Spinal cord (tissue), 10 donors: ENCODE measurements around the gene CRX. TPM values are rescaled to one million over a fixed set of nuclear protein-coding genes. Genes with fewer than 3 reads are reported as not detected.
A peak's percentile ranks its signal among the peaks of the same experiment; 100 is the strongest.
"Not testable (repeated sequence)": the region's sequence is repeated elsewhere in the genome, so short reads cannot be mapped to it uniquely, and the experiment has no call there.

ENCODE experiments used
- DNase-seq, 6 donors: peaks; one replicate each; pipeline versions ENCODE4 v3.0.0 to v3.0.0-alpha.2; 2013 to 2015; ENCODE audit warnings: low spot score in 6 of 6, low read depth in 4 of 6
- H3K27ac ChIP-seq: one replicate; pipeline ENCODE4 v1.5.1; 2013; ENCODE audit warnings: low read depth, low read length, control low read depth
- H3K27me3 ChIP-seq: one replicate; pipeline ENCODE4 v1.6.1; 2013; ENCODE audit warnings: low read length; ENCODE audit not compliant: control insufficient read depth, insufficient read depth
- H3K36me3 ChIP-seq: one replicate; pipeline ENCODE4 v1.6.1; 2013; ENCODE audit warnings: low read length; ENCODE audit not compliant: control insufficient read depth, insufficient read depth
- H3K4me1 ChIP-seq: one replicate; pipeline ENCODE4 v1.6.1; 2013; ENCODE audit warnings: low read length; ENCODE audit not compliant: control insufficient read depth, insufficient read depth
- H3K4me3 ChIP-seq: one replicate; pipeline ENCODE4 v1.5.1; 2013; ENCODE audit warnings: low read depth, low read length, control low read depth
- H3K9me3 ChIP-seq: one replicate; pipeline ENCODE4 v1.6.1; 2013; ENCODE audit warnings: low read length; ENCODE audit not compliant: control insufficient read depth, insufficient read depth
- WGBS: methylation state at CpG from one replicate; pipeline ENCODE4 v1.1.5; 2013; ENCODE audit warnings: missing lambda C conversion rate; ENCODE audit not compliant: insufficient coverage; 5-methylcytosine and 5-hydroxymethylcytosine counted together
- polyA plus RNA-seq, 2 donors: library from polyadenylated mRNA; unstranded; fragments of 120-200 nt; gene quantifications; one replicate each; pipeline ENCODE4 v1.2.1, GENCODE V29; 2013; ENCODE audit not compliant: insufficient read length in 2 of 2
- total RNA-seq, 2 donors: library from RNA; depleted of rRNA in 1 of 2; stranded (reverse); fragments of 120-200 nt in 1 of 2; fragments of >200 nt in 1 of 2; gene quantifications; one replicate each; pipeline versions ENCODE4 v1.2.3 to v1.2.4, GENCODE V29; 2013 to 2014
- donor health status: healthy.

The CRX gene
- total and polyA plus RNA-seq, 4 donors, result 0.17 to 0.18 TPM; not detected in 2

DNA sequence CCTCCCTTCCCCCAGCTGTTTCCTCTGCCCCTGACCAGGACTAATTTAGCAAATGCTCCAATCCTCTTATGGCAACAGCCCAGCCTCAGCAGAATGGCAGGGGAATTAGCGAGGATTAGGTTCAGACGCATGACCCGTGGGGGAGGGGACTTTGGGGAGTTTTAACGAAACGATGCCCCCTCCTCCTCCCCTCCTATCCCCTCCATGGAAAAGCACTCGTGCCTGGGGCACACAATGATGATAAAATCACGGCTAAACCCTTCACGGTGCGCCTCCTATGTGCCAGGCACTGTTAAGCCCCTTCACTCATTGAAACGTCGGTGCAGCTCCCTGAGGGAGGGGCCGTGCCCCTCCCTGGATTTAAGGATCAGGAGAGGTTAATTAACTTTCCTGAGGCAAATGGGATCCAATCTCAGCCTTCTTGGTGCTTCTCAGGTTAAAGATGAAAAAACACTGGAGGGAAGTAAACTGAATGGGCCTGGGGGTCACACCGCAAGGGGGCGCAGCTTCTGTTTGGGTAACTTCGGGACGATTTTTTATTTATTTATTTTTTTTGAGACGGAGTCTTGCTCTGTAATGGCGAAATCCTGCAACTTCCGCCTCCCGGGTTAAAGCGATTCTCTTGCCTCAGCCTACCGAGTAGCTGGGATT lies 27.2 kb downstream of the CRX start:
- H3K27ac ChIP-seq, result no peak overlapping the region
- DNase-seq, result peak in 1 of 6 donors; percentile 7
- H3K36me3 ChIP-seq, result no peaks in the 10 kb centered on the region
- 0% methylated on average over 14 of the region's 22 CpGs for WGBS
- H3K27me3 ChIP-seq, result peaks cover 18% of the 10 kb centered on the region
- H3K4me3 ChIP-seq, result no peak overlapping the region
- H3K4me1 ChIP-seq, result no peaks in the 10 kb centered on the region
- no peaks in the 10 kb centered on the region for H3K9me3 ChIP-seq

DNA sequence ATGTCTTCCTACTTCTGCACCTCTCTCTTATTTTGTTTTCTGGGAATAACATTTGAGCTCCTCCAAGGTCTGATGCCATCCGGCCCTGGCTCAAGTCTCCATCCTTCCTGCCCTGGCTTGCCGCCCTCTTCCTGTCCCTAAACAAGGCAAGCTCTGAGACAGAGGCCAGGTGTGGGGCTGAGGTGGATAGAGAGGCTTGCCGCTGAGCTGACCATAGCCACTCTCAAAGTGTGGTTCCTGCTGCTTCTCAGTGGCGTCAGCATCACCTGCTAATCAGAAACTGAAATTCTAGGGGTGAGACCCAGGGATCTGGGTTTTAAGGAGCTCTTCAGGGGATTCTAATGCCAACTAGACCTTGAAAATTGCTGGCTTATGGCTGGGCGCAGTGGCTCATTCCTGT lies 31.3 kb downstream of the CRX start:
- 86% methylated on average over 5 of the region's 5 CpGs for WGBS
- no peak overlapping the region for H3K27ac ChIP-seq
- DNase-seq, result no peak

DNA sequence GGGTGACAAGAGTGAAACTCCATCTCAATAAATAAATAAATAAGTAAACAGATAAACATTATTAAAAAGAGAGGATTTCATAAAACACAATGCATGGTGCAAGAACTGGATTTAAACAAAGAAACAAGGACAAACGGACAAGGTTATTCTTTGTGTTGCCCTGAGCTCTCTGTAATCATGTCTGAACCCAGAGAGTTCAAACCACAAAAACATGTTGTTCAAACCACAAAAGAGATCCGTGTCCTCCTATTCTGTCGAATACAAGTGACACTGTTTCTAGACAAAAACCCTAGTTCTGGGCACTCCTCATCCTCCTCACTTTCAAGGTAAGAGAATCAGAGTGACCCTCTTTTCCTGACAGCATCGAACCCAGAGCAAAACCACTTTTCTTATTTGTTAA lies 32.7 kb downstream of the CRX start:
- Histone ChIP-seq H3K27me3 (peaks cover 5% of the 10 kb centered on the region), H3K9me3 (no peaks in the 10 kb centered on the region)
- 67% methylated on average over 3 of the region's 4 CpGs for WGBS

More for the DNA sequence above, 31.3 kb downstream of the CRX start:
- Histone ChIP-seq H3K36me3 (no peaks in the 10 kb centered on the region), H3K27me3 (peaks cover 18% of the 10 kb centered on the region), H3K9me3 (no peaks in the 10 kb centered on the region), H3K4me3 (no peak overlapping the region), H3K4me1 (no peaks in the 10 kb centered on the region)

DNA sequence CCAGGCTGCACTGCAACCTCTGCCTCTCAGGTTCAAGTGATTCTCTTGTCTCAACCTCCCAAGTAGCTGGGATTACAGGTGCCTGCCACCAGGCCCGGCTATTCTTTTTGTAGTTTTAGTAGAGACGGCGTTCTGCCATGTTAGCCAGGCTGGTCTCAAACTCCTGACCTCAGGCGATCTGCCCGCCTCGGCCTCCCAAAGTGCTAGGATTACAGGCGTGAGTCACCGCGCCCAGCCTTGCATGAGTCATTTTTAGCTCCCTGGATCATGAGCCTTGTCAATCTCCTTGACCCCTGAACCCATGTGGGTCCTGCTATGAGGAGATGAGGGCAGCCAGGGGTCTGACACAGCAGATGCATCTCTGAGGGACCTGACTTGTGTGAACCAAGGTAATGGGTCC lies 36.5 kb downstream of the CRX start:
- WGBS, result 95% methylated on average over 9 of the region's 9 CpGs
- H3K9me3 ChIP-seq, DNase-seq, H3K4me3 ChIP-seq, H3K4me1 ChIP-seq, H3K36me3 ChIP-seq, H3K27me3 ChIP-seq, H3K27ac ChIP-seq: not testable (repeated sequence)

More for the DNA sequence above, 32.7 kb downstream of the CRX start:
- Histone ChIP-seq H3K36me3 (no peaks in the 10 kb centered on the region), H3K27ac (no peak overlapping the region), H3K4me3 (no peak overlapping the region), H3K4me1 (no peaks in the 10 kb centered on the region)
- no peak for DNase-seq

DNA sequence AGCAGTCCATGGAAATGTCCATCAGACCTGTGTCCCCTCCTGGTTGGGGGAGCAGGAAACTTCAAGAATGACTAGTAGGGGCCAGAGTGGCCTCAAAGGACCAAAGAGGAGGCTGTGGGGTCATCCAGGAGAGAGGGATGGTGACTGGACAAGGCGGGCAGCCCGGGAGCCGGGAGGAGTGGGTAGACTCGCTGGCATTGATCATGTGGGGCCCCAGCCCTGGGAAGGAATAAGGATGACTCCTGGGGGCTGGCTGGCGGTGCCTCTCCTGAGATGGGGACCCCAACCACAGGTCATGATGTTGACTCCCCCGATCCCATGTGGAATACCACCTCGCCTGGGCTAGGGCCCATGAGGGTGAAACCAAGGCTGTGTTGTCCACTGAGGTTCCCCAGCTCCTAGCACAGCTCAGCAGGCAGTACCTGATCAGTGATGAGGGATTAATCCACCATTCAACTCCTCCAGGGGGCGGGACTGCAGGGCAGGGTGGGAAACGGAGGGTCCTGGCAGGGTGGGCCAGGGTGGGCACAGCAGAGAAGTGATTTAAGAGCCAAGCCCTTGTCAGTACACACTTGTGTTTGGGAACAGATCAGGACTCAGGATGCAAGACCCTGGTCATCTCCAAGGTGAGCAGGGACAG lies 37.0 kb downstream of the CRX start, which contains the start of gene TPRX2:
Gene TPRX2, plus strand, starts transcription at position 590 of the 640 bp plus-strand sequence. Its CDS starts 12 bp downstream, at position 602.
- H3K27ac ChIP-seq, DNase-seq, H3K36me3 ChIP-seq, H3K9me3 ChIP-seq, H3K4me1 ChIP-seq, H3K27me3 ChIP-seq, H3K4me3 ChIP-seq: not testable (repeated sequence)
- 96% methylated on average over 7 of the region's 9 CpGs for WGBS

DNA sequence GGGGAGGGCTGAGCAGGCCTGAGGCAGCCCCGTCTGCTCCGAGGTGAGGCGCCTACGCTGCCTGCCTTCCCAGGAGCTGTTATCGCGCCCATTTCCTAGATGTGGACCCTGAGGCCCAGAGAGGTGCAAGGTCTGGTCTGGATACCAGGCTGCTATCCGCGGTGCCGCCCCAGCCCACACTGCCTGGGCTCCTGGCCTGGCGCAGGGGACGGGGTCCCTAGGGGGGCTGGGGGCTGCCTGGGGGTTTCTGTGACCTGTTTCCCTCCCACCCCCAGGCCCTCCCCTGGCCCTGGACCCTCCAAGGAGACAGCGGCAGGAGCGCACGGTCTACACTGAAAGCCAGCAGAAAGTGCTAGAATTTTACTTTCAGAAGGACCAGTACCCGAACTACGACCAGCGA lies 38.1 kb downstream of the CRX start:
- not testable (repeated sequence) for H3K4me1 ChIP-seq, H3K27me3 ChIP-seq, H3K27ac ChIP-seq, DNase-seq, H3K36me3 ChIP-seq, H3K9me3 ChIP-seq, H3K4me3 ChIP-seq
- no CpG with 5 or more reads among the region's 17 CpGs for WGBS

DNA sequence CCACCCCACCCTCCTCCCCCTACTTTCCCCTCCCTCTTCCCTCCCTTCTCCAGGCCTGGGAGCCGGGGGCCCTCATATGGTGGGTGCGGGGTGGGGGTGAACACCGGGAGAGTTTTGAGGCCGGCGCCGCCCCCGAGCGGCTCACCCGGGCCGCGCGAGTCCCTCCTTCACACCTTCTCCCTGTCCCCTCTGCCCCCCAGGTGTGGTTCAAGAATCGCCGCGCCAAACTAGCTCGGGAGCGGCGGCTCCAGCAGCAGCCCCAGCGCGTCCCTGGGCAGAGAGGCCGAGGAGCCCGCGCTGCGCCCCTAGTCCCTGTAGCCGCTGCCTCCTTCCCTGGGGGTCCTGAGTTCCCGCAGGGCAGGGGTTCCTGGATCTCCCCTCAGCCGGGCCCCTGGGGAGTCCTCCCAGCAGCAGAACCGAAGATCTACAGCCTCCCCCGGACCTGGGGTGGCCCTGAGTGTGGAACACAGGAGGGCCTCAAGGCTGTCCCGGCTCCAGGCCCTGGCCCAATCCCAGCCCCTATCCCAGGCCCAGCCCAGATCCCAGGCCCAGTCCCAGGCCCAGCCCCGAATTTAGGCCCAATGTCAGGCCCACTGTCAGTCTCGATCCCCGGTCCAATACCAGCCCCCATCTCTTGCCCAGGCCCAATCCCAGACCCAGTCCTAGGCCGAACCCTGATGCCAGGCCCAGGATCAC lies 39.0 kb downstream of the CRX start:
- Histone ChIP-seq H3K9me3 (no peaks in the 10 kb centered on the region), H3K27ac (no peak overlapping the region), H3K36me3 (no peaks in the 10 kb centered on the region), H3K4me3 (no peak overlapping the region), H3K27me3 (no peaks in the 10 kb centered on the region), H3K4me1 (peaks cover 3% of the 10 kb centered on the region)
- no peak for DNase-seq
- 65% methylated on average over 18 of the region's 34 CpGs for WGBS

DNA sequence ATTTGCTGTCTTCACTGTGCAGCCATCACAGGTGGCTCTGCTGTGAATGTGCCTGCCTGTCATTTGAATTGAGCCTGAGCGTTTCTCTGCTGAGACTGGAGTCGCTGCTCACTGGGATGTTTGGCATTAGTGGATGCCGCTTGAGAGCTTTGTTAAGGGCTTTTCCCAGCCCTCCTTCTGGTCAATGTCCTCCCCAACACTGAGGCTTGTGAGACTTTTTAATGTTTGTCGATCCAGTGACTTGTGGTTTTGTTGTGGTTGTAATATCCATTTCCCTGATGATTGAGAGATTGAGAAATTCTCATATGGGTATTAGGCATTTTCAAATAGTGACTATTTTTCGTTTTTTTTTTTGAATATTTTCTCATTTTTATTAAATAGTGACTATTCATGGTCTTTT lies 39.9 kb downstream of the CRX start:
- WGBS, result 86% methylated on average over 2 of the region's 5 CpGs
- H3K27ac ChIP-seq, result no peak overlapping the region
- peaks cover 3% of the 10 kb centered on the region for H3K4me1 ChIP-seq

DNA sequence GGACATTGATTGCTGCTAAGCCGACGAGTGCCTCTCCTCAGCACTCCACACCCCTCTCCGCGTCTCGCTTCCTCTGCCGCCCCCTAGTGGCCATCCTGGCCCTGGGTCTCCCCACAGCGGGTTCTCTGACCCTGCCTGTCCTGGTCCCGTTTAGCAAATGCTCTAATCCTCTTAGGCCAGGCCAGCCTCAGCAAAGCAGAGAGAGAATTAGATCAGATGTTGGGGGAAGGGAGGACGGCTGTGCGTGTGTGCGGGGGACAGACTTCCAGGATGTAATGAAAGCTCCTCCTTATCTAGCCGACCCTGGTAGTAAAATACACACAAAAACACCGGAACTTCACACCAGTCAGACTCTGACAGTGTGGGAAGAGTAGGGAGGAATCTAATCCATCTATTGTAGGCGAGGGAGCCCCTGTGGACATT lies 41.8 kb downstream of the CRX start:
- Histone ChIP-seq H3K9me3 (no peaks in the 10 kb centered on the region), H3K36me3 (no peaks in the 10 kb centered on the region), H3K27ac (no peak overlapping the region), H3K27me3 (no peaks in the 10 kb centered on the region), H3K4me3 (no peak overlapping the region), H3K4me1 (peaks cover 3% of the 10 kb centered on the region)
- DNase-seq, result peak; percentile 17 to 87 (median 54)
- WGBS, result 8% methylated on average over 8 of the region's 14 CpGs

More for the DNA sequence above, 39.9 kb downstream of the CRX start:
- no peaks in the 10 kb centered on the region for H3K36me3 ChIP-seq
- DNase-seq, result no peak
- no peaks in the 10 kb centered on the region for H3K9me3 ChIP-seq
- no peak overlapping the region for H3K4me3 ChIP-seq
- no peaks in the 10 kb centered on the region for H3K27me3 ChIP-seq
